ENCODE data around the gene GPX2. TPM values are rescaled to one million over a fixed set of nuclear protein-coding genes. Genes with fewer than 3 reads are reported as not detected.

The GPX2 gene
- total and polyA plus RNA-seq, 2 donors (not counting 3 experiments of a cell fraction or from before 2014, with no cell fraction given), result not detected

- CTCF ChIA-PET, result interaction anchor here (0.7 to 1.2 kb wide), 2 partner anchors 12 to 30 kb away, joined by 3 read pairs; no protein-coding TSS in a partner anchor
- POLR2A ChIA-PET, result no interaction called here
- no peaks in the 10 kb centered on the region for H4K20me1 ChIP-seq (replicated peaks; ENCODE audit: control insufficient read depth, extremely low read depth, insufficient read depth, low read length)
- H3K27ac ChIP-seq (ENCODE audit: insufficient read depth, low read depth, low read length), result no peak overlapping the region
- no peaks in the 10 kb centered on the region for H3K36me3 ChIP-seq (ENCODE audit: control insufficient read depth in 2 of 2, extremely low read depth in 1 of 2, insufficient read depth in 2 of 2, low read length in 2 of 2)
- no peaks in the 10 kb centered on the region for H3K79me2 ChIP-seq (ENCODE audit: control insufficient read depth, insufficient read depth, low read length)
- no peak overlapping the region for H2AFZ ChIP-seq (ENCODE audit: low read depth, low read length)
- no peaks in the 10 kb centered on the region for H3K27me3 ChIP-seq (ENCODE audit: control insufficient read depth in 2 of 2, insufficient read depth in 2 of 2, low read length in 2 of 2)
- intact Hi-C loops (cut with micrococcal nuclease), result no loop called here
- BruUV-seq (replicated peaks), result no TSS peak
- no peak overlapping the region for H3K4me3 ChIP-seq (replicated peaks in 1 of 3; ENCODE audit: insufficient read depth in 1 of 3, low read depth in 1 of 3, low read length in 3 of 3)
- TF ChIP-seq FOS (IDR thresholded peaks at IDR 0.05; ENCODE audit: borderline replicate concordance, insufficient read depth, low read length) (no peak), MAX (IDR thresholded peaks at IDR 0.05; ENCODE audit: insufficient read depth, insufficient read length) (no peak)
- no peak overlapping the region for H3K9ac ChIP-seq (replicated peaks; ENCODE audit: extremely low read depth, insufficient read depth, low read length)
- dilution Hi-C loops (cut with MboI; ENCODE audit: extremely low pct_ligation_motif_present, low sequenced_read_pairs), result no loop called here
- no peak for DNase-seq (ENCODE audit: low read depth, low spot score)
- no peaks in the 10 kb centered on the region for H3K4me1 ChIP-seq (ENCODE audit: control insufficient read depth, extremely low read depth, insufficient read depth, low read length)
- no peaks in the 10 kb centered on the region for H3K9me1 ChIP-seq (replicated peaks; ENCODE audit: control insufficient read depth, extremely low read depth, insufficient read depth, low read length)
- no peak for FAIRE-seq
- no peak overlapping the region for H3K4me2 ChIP-seq (ENCODE audit: insufficient read depth, low read length)
- H3K9me3 ChIP-seq (replicated peaks; ENCODE audit: control insufficient read depth, insufficient read depth, low read length), result no peaks in the 10 kb centered on the region
These were observed 2.1 kb downstream of the GPX2 start for GRCh38 chr14:64940336-64940910.

GRCh38 chr14:64939817-64940190 is 2.7 kb downstream of the GPX2 start:
- dilution Hi-C loops (cut with MboI; ENCODE audit: extremely low pct_ligation_motif_present, low sequenced_read_pairs), result no loop called here
- Histone ChIP-seq H3K36me3 (ENCODE audit: control insufficient read depth in 2 of 2, extremely low read depth in 1 of 2, insufficient read depth in 2 of 2, low read length in 2 of 2) (no peaks in the 10 kb centered on the region), H3K27me3 (ENCODE audit: control insufficient read depth in 2 of 2, insufficient read depth in 2 of 2, low read length in 2 of 2) (no peaks in the 10 kb centered on the region), H3K9me1 (replicated peaks; ENCODE audit: control insufficient read depth, extremely low read depth, insufficient read depth, low read length) (no peaks in the 10 kb centered on the region), H3K9me3 (replicated peaks; ENCODE audit: control insufficient read depth, insufficient read depth, low read length) (no peaks in the 10 kb centered on the region), H4K20me1 (replicated peaks; ENCODE audit: control insufficient read depth, extremely low read depth, insufficient read depth, low read length) (no peaks in the 10 kb centered on the region), H2AFZ (ENCODE audit: low read depth, low read length) (no peak overlapping the region), H3K9ac (replicated peaks; ENCODE audit: extremely low read depth, insufficient read depth, low read length) (no peak overlapping the region), H3K4me1 (ENCODE audit: control insufficient read depth, extremely low read depth, insufficient read depth, low read length) (no peaks in the 10 kb centered on the region), H3K4me3 (replicated peaks in 1 of 3; ENCODE audit: insufficient read depth in 1 of 3, low read depth in 1 of 3, low read length in 3 of 3) (no peak overlapping the region), H3K27ac (ENCODE audit: insufficient read depth, low read depth, low read length) (no peak overlapping the region), H3K79me2 (ENCODE audit: control insufficient read depth, insufficient read depth, low read length) (no peaks in the 10 kb centered on the region), H3K4me2 (ENCODE audit: insufficient read depth, low read length) (no peak overlapping the region)
- DNase-seq (ENCODE audit: low read depth, low spot score) (no peak), FAIRE-seq (no peak)
- ChIA-PET POLR2A (no interaction called here), CTCF (interaction anchor here (0.7 to 1.2 kb wide), 2 partner anchors 12 to 29 kb away, joined by 3 read pairs; no protein-coding TSS in a partner anchor)
- TF ChIP-seq FOS (IDR thresholded peaks at IDR 0.05; ENCODE audit: borderline replicate concordance, insufficient read depth, low read length) (no peak), POLR2A (IDR thresholded peaks at IDR 0.05; ENCODE audit: low read depth, low read length) (no peak), MAX (IDR thresholded peaks at IDR 0.05; ENCODE audit: insufficient read depth, insufficient read length) (no peak), POLR2AphosphoS5 (IDR thresholded peaks at IDR 0.05; ENCODE audit: insufficient read depth, low read depth, low read length) (no peak), EZH2 (IDR thresholded peaks at IDR 0.05; ENCODE audit: borderline replicate concordance, low read depth, low read length, severe bottlenecking) (no peak), MYC (IDR thresholded peaks at IDR 0.05; ENCODE audit: low read depth, low read length) (no peak), JUN (IDR thresholded peaks at IDR 0.05; ENCODE audit: borderline replicate concordance, insufficient read depth, insufficient read length, low read depth) (no peak), CTCF (IDR thresholded peaks at IDR 0.05; ENCODE audit: extremely low read depth in 1 of 2, insufficient read depth in 1 of 2, low read depth in 1 of 2, low read length in 2 of 2) (no peak)
- no TSS peak for BruUV-seq (replicated peaks)
- intact Hi-C loops (cut with micrococcal nuclease), result no loop called here
